ENCODE data around the gene CSF3.

DNA sequence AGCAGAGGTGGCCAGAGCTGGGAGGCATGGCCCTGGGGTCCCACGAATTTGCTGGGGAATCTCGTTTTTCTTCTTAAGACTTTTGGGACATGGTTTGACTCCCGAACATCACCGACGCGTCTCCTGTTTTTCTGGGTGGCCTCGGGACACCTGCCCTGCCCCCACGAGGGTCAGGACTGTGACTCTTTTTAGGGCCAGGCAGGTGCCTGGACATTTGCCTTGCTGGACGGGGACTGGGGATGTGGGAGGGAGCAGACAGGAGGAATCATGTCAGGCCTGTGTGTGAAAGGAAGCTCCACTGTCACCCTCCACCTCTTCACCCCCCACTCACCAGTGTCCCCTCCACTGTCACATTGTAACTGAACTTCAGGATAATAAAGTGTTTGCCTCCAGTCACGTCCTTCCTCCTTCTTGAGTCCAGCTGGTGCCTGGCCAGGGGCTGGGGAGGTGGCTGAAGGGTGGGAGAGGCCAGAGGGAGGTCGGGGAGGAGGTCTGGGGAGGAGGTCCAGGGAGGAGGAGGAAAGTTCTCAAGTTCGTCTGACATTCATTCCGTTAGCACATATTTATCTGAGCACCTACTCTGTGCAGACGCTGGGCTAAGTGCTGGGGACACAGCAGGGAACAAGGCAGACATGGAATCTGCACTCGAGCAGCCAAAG, 2.3 kb downstream of the CSF3 start:
- TF ChIP-seq, protein P1, sequence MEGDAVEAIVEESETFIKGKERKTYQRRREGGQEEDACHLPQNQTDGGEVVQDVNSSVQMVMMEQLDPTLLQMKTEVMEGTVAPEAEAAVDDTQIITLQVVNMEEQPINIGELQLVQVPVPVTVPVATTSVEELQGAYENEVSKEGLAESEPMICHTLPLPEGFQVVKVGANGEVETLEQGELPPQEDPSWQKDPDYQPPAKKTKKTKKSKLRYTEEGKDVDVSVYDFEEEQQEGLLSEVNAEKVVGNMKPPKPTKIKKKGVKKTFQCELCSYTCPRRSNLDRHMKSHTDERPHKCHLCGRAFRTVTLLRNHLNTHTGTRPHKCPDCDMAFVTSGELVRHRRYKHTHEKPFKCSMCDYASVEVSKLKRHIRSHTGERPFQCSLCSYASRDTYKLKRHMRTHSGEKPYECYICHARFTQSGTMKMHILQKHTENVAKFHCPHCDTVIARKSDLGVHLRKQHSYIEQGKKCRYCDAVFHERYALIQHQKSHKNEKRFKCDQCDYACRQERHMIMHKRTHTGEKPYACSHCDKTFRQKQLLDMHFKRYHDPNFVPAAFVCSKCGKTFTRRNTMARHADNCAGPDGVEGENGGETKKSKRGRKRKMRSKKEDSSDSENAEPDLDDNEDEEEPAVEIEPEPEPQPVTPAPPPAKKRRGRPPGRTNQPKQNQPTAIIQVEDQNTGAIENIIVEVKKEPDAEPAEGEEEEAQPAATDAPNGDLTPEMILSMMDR (IDR thresholded peaks at IDR 0.05) = no peak
- TF ChIP-seq SIN3A (IDR thresholded peaks at IDR 0.05; ENCODE audit: borderline replicate concordance, insufficient read depth, low read depth, low read length) = no peak
- TF ChIP-seq POLR2AphosphoS5 (IDR thresholded peaks at IDR 0.05; ENCODE audit: low read depth, low read length) = no peak
- TF ChIP-seq, protein P2, sequence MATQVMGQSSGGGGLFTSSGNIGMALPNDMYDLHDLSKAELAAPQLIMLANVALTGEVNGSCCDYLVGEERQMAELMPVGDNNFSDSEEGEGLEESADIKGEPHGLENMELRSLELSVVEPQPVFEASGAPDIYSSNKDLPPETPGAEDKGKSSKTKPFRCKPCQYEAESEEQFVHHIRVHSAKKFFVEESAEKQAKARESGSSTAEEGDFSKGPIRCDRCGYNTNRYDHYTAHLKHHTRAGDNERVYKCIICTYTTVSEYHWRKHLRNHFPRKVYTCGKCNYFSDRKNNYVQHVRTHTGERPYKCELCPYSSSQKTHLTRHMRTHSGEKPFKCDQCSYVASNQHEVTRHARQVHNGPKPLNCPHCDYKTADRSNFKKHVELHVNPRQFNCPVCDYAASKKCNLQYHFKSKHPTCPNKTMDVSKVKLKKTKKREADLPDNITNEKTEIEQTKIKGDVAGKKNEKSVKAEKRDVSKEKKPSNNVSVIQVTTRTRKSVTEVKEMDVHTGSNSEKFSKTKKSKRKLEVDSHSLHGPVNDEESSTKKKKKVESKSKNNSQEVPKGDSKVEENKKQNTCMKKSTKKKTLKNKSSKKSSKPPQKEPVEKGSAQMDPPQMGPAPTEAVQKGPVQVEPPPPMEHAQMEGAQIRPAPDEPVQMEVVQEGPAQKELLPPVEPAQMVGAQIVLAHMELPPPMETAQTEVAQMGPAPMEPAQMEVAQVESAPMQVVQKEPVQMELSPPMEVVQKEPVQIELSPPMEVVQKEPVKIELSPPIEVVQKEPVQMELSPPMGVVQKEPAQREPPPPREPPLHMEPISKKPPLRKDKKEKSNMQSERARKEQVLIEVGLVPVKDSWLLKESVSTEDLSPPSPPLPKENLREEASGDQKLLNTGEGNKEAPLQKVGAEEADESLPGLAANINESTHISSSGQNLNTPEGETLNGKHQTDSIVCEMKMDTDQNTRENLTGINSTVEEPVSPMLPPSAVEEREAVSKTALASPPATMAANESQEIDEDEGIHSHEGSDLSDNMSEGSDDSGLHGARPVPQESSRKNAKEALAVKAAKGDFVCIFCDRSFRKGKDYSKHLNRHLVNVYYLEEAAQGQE (IDR thresholded peaks at IDR 0.05; ENCODE audit: insufficient read depth in 1 of 2, low read depth in 2 of 2, low read length in 1 of 2) = no peak
- no peak for TF ChIP-seq TCF7L2 (IDR thresholded peaks at IDR 0.05; ENCODE audit: low read depth, low read length)
